GM19397 (cell line): ENCODE measurements around the gene FUT4.

Source experiments
- ATAC-seq: cut with Tn5 transposase; IDR thresholded peaks from one replicate; pipeline ENCODE4 v1.9.1; 2021; ENCODE audit warnings: mild to moderate bottlenecking, moderate library complexity; ENCODE audit not compliant: unreplicated experiment

Gene FUT4

GRCh38 chr11:94597896-94598295 lies 54.2 kb downstream of the FUT4 start:
- no peak for ATAC-seq
